Neural progenitor cell (in vitro differentiated cells): ENCODE data around the gene NUDT19.

ENCODE experiments used
- EZH2 ChIP-seq: fragments of 200-600 bp; sonication (generic); IDR thresholded peaks from 2 replicates; pipeline ENCODE4 v1.6.1; 2017; ENCODE audit warnings: antibody characterized with exemption, mild to moderate bottlenecking, moderate library complexity
- TF ChIP-seq, protein P1 (sequence below): fragments of 200-600 bp; sonication (generic); IDR thresholded peaks from 2 replicates; pipeline ENCODE4 v1.5.1; 2017; ENCODE audit warnings: antibody characterized with exemption, mild to moderate bottlenecking

GRCh38 chr19:32646556-32646955, 45.1 kb upstream of the NUDT19 start:
- TF ChIP-seq, protein P1, sequence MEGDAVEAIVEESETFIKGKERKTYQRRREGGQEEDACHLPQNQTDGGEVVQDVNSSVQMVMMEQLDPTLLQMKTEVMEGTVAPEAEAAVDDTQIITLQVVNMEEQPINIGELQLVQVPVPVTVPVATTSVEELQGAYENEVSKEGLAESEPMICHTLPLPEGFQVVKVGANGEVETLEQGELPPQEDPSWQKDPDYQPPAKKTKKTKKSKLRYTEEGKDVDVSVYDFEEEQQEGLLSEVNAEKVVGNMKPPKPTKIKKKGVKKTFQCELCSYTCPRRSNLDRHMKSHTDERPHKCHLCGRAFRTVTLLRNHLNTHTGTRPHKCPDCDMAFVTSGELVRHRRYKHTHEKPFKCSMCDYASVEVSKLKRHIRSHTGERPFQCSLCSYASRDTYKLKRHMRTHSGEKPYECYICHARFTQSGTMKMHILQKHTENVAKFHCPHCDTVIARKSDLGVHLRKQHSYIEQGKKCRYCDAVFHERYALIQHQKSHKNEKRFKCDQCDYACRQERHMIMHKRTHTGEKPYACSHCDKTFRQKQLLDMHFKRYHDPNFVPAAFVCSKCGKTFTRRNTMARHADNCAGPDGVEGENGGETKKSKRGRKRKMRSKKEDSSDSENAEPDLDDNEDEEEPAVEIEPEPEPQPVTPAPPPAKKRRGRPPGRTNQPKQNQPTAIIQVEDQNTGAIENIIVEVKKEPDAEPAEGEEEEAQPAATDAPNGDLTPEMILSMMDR: no peak
- TF ChIP-seq EZH2: no peak
